ENCODE measurements around the gene CHD1.
A peak's percentile ranks its signal among the peaks of the same experiment; 100 is the strongest.
"Not testable (repeated sequence)": the region's sequence is repeated elsewhere in the genome, so short reads cannot be mapped to it uniquely, and the experiment has no call there.

The CHD1 gene

DNA sequence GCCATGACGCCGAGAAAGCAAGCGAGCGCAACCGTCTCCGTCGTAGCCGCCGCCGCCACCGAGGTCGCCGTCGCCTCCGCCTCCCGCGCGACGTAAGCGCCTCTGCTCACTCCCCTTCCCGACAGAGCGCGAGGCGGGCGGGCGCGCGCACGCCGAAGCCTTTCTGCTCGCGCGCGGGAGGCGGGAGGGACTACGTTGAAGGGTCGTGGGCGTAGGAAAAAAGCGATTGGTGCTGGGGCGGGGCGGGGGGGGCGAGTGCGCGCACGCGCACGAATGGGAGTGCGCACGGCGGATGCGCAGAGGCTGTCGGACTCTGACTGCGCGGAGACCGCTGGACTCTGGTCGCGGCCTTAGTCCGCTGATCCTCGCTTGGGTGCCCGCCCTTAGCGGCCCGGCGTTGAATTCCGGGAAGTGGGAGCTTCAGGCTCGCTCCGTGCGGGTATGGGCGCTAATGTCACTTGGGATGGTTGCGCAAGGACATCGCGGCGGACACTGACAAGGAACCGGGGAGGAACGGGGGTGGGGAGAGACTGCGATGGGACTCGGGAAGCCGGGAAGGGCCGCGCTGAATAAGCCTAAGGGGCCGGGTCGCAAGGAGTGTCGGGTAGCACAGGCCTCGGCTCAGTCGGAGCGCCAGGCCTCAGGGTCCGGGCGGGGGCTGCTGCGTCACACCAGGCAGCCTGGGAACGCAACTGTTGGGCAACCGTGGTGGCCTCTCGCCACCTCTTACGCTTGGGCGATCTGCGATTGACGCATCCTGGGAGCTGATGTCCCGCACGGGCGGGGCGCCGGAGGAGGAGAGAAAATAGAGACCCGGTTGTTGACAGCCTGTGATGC is at the start of gene CHD1:
CHD1 (minus strand) TSS at position 135 of the 837 bp plus-strand sequence. CDS start 2,621 bp downstream, outside the sequence.
- DNase-seq (ENCODE audit: low read depth in 2 of 2), result peak; percentile 87 to 90

DNA sequence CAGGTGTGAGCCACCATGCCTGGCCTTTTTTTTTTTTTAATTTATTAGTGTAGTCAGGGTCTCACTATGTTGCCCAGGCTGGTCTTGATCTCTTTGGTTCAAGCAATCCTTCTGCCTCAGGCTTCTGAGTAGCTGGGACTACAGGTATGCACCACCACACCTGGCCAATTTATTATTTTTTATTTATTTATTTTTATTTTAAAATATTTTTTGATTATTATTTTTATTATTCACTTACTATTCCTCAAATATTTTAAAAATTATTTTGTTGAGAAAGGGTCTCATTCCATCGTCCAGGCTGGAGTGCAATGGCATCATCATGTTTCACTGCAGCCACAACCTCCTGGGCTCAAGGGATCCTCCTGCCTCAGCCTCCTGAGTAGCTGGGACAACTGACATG is 49.7 kb upstream of the CHD1 start:
- DNase-seq (ENCODE audit: low read depth in 2 of 2), result no peak

DNA sequence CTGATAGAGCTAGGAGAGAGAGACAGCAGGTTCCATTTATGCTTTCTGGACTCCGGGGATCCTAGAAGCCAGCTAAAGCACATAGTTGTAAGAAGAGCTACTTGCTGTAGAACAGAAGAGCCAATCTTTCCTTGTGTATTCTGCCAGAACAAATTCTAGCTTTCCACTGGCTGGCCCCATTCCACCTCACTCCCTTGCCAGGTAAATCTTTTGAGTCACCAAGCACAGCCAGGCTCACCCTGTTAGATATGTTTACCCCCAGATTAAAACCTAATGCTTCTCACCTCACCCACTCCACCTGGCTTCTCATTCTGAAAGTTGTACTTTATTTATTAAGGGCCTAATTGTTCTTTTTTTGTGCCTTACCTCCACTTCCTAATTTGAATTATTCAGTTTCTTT is 48.9 kb upstream of the CHD1 start:
- no peak for DNase-seq (ENCODE audit: low read depth in 2 of 2)

DNA sequence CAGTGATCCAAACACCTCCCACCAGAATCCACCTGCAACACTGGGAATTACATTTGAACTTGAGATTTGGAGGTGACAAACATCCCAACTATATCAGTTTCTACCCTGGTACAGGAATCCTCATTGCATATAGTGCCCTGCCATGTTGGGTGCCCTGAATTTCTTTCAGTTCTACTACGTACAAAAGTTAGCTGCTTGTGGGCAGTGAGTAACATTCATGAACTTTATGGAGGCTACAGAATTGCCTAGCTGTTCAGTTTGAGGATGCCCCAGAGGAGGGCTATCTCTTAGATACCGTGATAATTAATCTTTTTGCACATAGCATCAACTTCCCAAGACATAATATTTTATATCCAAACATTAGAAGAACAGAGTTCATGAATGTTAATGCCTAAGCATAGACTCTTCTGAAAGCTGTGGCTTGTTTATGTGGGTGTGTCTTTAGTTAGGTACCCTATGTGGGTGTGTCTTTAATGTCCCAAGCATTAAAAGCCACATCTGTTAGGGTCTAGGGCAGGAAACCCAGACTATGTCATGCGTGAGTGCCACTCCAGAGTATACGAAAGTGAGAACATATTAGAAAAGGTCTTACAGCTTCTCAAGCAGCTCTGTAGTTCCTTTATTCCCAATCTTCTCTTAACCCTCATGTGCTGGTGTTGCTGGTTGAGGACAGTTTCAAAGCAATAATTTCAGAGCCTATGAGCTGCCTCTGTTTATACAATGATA is 47.0 kb upstream of the CHD1 start:
- no peak for DNase-seq (ENCODE audit: low read depth in 2 of 2)

DNA sequence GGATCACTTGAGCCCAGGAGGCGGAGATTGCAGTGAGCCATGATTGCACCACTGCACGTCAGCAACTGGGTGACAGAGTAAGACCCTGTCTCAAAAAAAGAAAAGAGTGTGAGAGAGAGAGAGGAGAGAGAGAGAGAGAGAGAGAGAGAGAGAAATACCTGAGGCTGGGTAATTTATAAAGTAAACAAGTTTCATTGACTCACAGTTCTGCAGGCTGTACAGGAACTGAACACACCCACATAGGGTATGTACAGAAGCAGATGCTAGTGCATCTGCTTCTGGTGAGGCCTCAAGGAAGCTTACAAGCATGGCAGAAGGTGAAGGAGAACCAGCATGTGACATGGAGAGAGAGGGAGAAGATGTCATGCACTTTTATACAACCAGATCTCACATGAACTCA is 46.4 kb upstream of the CHD1 start:
- DNase-seq (ENCODE audit: low read depth in 2 of 2), result no peak

DNA sequence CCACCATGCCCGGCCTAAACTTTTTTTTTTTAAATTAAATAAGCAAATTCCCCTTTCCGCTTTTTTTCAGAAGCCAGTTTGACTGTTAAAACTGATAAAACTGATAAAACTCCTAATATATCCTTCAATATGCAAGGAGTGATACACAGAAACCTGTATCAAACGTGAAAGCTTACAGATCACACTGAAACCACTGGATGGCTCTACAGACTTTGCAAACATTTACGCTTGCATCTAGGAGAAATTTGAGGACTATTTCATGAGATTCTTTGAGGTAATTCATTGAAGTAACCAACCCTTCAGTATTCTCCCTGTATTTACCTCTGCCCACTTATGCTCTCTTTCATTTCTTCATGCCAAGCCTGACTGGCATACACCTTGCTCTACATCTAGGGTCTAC is 40.6 kb upstream of the CHD1 start:
- DNase-seq (ENCODE audit: low read depth in 2 of 2), result no peak

DNA sequence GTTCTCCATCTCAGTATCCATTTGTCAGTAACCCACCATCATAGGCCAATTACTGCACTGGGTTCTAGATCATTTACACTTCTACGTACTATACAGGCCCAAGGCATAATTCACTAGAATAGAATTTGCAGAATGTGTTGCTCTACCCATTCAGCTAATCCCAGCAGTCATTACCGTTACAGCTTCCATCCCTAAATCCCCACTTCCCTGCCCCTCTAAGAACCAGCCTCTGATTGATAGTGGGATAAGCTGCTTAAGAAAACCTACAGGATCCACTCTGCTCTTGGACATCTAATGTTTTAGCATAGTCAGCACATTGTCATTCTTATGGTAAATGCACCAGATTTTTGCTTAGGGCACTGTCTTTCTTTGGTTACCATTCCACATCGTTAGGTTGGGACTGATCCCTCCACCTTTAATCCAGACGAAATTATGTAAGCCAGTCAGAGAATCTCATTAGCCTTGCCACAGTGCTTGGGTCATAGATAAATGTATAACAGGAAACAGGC is 39.3 kb upstream of the CHD1 start:
- DNase-seq (ENCODE audit: low read depth in 2 of 2), result no peak

DNA sequence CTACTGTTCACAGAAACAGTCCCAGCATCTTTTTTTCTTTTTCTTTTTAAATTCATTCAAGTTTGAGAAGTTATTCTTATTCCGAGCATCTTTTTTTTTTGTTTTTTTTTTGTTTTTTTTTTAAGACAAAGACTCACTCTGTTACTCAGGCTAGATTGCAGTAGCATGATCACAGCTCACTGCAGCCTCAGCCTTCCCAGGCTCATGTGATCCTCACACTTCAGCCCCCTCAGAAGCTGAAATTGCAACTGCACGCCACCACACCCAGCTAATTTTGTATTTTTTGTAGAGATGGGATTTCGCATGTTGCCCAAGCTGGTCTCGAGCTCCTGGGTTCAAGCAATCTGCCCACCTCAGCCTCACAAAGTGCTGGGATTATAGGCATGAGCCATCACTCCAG is 36.4 kb upstream of the CHD1 start:
- DNase-seq (ENCODE audit: low read depth in 2 of 2), result no peak

DNA sequence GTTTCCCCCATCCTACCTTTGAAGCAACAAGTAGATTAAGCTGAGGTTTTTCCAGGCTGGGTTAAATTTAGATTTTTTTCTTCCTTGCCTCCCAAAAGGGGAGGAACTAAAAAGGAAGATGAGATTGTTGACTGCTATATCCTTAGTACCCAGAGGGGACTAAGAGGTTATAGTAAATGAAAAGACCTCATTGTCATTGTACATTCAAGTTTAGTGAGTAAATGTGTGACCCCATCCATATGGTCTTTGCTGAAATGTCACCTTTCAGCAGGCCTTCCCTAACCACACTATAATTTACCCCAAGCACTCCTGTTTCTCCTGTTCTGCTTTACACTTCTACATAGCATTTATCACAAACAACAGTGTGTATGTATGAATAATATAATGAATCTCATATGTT is 35.8 kb upstream of the CHD1 start:
- no peak for DNase-seq (ENCODE audit: low read depth in 2 of 2)

DNA sequence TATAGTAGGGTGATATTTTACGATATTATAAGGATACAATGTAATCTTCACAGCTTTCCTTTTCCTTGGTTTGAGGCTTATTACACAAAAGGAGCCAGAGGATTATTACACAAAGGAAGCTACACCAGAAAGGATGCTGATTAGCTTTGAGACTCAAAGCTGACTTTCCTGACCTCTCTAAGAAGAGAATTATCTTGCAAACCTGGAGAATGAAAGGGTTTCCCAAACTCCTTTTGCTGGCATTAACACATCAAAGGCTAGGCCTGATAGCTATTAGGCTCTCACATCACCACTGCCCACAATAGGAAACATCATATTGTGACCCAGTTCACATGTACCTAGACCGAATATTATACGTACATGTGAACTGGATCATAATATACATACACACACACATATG is 34.2 kb upstream of the CHD1 start:
- DNase-seq (ENCODE audit: low read depth in 2 of 2), result no peak

DNA sequence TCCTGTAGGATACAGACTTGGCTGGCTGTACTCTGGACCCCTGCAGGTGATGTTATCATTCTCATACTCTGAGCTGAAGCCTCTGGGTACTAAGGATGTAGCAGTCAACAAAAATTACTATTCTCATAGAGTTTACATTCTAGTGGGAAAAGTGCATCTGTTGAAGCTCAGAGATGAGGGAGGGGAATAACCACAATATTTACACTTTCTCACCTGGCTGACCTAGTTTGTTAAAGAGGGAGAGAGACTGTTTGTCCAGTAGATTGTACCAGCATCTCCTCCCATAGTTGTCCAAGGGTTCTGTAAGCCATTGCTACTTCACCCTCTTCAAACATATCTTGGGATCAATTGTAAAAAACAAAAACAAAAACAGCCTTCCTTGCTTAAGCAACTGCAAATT is 33.8 kb upstream of the CHD1 start:
- DNase-seq (ENCODE audit: low read depth in 2 of 2), result no peak

DNA sequence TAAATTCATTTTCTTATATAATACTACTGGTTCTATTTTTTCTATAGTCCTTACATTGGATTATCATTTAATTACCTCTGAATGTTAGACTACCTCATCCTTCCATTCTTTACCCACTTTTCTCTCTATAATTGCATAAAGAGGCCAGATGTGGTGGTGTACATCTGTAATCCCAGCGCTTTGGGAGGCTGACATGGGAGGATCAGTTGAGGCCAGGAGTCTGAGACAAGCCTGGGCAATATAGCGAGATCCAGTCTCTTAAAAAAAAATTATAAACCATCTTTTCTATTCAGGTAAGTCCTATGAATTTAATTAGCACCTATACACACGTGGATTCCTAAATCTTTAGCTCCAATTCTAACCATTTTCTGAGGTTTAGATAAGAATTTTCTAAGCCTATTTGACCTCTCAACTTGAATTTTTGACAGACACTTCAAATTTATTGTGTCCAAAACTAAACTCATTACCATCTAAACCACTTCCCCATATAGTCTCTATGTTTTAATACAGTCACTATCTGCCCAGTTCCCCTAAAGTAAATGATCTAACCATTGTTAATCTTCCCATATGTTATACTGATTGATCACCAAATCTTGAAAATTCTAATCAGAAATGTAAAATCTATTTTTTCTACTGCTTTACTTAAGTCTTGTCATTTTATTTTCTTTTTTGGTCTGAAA is 33.0 kb upstream of the CHD1 start:
- no peak for DNase-seq (ENCODE audit: low read depth in 2 of 2)

DNA sequence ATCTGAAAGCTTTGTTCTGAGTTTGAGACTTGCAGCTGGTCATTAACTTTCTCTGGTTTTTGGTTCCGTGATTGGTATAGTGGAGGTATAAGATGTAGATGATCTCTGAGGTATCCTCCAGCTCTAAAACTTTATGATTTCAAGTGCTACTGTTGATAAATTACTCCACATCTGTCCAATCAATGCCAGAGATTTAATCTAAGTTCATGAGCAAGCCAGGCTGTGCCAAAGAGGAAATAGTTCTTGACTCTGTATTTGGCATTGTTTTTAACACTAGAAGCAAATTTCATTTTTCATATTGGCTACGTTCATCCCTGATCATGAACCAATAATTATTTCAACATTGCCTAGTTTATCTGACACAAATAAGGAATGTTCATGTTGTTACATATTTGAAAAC is 28.5 kb upstream of the CHD1 start:
- no peak for DNase-seq (ENCODE audit: low read depth in 2 of 2)

DNA sequence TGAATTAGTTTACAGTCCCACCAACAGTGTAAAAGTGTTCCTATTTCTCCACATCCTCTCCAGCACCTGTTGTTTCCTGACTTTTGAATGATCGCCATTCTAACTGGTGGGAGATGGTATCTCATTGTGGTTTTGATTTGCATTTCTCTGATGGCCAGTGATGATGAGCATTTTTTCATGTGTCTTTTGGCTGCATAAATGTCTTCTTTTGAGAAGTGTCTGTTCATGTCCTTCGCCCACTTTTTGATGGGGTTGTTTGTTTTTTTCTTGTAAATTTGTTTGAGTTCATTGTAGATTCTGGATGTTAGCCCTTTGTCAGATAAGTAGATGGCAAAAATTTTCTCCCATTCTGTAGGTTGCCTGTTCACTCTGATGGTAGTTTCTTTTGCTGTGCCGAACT is 27.1 kb upstream of the CHD1 start:
- DNase-seq (ENCODE audit: low read depth in 2 of 2), result not testable (repeated sequence)

DNA sequence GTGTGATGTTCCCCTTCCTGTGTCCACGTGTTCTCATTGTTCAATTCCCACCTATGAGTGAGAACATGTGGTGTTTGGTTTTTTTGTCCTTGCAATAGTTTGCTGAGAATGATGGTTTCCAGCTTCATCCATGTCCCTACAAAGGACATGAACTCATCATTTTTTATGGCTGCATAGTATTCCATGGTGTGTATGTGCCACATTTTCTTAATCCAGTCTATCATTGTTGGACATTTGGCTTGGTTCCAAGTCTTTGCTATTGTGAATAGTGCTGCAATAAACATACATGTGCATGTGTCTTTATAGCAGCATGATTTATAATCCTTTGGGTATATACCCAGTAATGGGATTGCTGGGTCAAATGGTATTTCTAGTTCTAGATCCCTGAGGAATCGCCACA is 26.7 kb upstream of the CHD1 start:
- not testable (repeated sequence) for DNase-seq (ENCODE audit: low read depth in 2 of 2)

DNA sequence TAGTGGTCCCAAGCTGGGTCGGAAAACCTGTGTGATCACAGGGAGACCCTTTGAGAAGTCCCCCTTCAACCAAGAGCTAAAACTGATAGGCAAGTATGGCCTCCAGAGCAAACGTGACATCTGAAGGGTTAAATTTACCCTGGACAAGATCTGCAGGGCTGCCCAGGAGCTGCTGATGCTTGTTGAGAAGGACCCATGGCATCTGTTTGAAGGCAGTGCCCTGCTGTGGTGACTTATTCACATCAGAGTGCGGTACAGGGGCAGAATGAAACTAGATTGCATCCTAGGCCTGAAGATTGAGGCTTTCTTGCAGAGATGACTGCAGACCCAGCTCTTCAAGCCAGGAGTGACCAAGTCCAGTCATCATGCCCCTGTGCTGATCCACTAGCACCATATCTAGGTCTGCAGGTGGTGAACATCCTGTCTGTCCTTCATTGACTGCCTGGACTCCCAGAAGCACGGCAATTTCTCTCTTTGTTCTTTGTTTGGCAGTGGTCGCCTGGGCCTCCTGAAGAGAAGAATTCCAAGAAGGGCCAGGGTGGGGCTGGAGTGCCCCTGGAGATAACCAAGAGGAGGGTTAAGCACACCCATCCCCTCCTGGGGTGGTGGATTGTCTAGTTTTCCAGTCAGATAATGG is 25.7 kb upstream of the CHD1 start:
- DNase-seq (ENCODE audit: low read depth in 2 of 2), result no peak

DNA sequence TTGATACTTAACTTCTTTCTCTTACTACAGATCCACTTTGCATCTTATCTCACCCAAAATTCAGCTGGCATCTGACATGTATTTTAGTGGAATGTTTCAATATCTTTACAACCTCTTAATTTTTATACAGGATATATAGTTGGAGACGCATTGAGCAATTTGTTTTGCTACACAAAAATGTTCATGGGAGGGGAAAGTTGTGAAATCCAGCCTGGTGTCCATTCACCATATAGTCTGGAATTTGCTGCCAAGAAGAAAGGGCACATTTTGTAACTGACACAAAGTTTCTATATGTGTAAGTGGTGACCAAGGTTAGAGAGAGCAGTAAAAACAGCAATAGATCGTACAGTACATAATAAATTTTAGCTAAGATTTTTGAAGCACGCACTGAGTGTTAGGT is 14.0 kb upstream of the CHD1 start:
- no peak for DNase-seq (ENCODE audit: low read depth in 2 of 2)

DNA sequence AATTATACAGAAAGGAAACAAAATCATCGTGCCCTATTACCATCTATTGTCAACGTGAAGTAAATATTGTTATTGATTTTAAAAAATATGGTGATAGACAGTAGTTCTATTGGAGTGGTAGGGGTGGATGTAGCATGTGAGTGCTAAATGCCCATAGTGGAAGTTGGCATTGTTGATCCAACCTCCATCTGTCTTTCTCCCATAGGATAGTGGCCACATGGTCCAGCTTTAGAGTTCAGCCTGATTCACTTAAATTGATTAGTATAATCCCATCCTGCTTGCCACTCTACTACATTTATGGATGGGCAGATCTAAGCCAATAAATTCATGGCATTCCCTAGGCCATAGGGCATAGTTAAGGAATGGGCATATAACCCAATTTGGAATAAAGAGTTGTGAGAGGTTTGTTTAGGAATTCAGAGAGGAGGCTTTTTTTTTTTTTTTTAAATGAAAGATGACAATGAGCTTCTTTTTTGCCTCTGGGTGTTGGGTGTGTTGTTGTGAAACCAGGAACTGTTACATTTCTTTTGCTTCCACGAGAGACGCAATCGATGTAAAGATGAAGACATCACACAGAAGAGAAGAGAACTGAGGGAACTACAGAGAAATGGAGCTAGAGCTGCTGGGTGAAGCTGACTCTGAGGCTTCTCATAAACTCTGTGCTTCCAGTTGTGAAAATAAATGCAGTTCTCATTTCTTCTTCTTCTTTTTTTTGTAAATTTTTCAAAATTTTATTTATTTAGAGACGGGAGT is 12.5 kb upstream of the CHD1 start:
- DNase-seq (ENCODE audit: low read depth in 2 of 2), result no peak

DNA sequence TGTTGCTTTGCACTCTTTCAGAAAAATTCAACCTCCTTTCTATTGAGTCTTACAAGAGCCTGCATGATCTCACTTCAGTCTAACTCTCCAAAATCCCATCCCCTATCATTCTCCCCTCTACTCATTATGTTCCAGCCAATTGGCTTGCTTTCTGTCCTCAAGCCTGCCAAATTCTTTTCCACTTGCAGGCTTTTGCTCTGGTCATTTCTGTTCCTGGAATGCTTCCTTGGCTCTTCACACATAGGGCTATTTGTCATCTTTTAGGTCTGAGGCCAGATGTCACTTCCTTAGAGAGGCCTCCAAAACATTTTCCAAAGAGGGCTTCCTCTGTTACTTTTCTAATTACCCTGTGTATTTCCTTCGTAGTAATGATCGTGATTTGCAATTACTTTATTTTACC is 11.8 kb upstream of the CHD1 start:
- DNase-seq (ENCODE audit: low read depth in 2 of 2), result no peak

DNA sequence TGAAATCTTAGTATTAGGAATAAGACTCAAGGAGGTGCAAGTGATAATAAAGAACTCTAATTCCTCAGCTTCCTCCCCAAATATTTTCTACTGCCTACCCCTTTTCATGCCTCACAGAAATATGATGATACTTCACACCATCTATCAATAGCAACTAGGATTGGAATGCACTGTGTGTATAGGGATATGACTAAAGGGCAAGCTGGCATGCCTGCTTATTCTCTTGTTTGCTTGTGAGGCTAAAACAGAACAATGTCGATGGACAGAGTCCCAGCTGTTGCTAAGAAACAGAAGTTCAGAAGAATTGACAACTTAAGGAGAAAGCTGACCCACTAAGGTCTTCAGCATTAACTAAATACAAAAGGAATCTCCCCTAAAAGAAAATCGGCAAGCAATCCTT is 9.7 kb upstream of the CHD1 start:
- no peak for DNase-seq (ENCODE audit: low read depth in 2 of 2)

DNA sequence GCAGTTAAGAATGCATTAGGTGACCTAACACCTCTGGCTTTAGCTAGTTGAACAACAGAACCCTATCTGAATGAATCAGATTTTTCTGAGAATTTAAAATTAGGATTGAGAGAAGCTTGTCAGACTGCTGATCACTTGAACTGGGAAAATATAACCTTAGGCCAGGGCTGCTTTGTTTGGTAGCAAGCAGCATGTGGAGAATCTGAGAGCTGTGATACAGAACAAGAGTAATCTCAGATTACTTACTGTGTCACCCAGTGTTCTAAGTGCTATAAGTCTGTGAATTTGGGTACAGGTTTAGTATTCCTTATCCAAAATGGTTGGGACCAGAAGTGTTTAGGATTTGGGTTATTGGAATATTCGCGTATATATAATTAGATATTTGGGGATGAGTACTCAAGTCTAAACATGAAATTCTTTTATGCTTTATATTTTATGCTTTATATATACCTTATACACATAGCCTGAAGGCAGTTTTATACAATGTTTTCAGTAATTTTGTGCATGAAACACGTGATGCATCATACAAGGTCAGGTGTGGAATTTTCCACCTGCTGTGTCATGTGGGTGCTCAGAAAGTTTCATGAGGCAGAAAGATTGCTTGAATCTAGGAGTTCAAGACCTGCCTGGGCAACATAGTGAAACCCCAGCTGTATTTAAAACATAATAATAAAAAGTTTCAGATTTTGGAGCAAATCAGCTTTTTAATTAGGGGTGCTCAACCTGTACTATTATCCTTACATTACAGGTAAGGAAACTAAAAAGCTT is 8.3 kb upstream of the CHD1 start:
- DNase-seq (ENCODE audit: low read depth in 2 of 2), result no peak
